DOHH2 (cell line): ENCODE data around the gene SCAPER.

Experiments used
- EZH2phosphoT487 ChIP-seq: fragments of 200-600 bp; sonication (generic); IDR thresholded peaks from 2 replicates; pipeline ENCODE4 v1.6.1; 2017; ENCODE audit warnings: borderline replicate concordance, mild to moderate bottlenecking, antibody characterized with exemption, low read length, moderate library complexity, mixed read lengths
- TF ChIP-seq, protein P1 (sequence below): fragments of 200-600 bp; sonication (generic); IDR thresholded peaks from one replicate; pipeline ENCODE4 v1.5.1; 2014; ENCODE audit warnings: antibody characterized with exemption, mild to moderate bottlenecking, low read depth, low read length; ENCODE audit not compliant: poor library complexity, severe bottlenecking

DNA sequence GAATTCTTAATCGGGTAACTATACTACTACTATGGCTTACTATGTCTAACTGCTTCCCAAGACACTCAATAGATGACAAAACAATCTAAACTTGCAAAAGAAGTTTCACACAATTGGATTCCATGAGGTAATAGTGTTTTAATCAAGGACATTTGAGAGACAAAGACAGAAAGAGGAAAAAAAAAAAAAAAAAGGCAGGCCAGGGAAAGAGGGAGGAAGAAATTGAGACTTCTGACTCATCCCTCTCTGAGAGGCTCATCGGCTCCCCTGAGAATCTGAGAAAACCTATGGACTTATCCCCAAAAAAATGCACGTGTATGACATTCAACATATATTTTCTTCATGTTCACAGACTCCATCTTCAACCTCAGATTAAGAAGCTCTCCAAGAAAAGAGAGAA is 61.0 kb downstream of the SCAPER start:
- TF ChIP-seq EZH2phosphoT487, result no peak
- TF ChIP-seq, protein P1, sequence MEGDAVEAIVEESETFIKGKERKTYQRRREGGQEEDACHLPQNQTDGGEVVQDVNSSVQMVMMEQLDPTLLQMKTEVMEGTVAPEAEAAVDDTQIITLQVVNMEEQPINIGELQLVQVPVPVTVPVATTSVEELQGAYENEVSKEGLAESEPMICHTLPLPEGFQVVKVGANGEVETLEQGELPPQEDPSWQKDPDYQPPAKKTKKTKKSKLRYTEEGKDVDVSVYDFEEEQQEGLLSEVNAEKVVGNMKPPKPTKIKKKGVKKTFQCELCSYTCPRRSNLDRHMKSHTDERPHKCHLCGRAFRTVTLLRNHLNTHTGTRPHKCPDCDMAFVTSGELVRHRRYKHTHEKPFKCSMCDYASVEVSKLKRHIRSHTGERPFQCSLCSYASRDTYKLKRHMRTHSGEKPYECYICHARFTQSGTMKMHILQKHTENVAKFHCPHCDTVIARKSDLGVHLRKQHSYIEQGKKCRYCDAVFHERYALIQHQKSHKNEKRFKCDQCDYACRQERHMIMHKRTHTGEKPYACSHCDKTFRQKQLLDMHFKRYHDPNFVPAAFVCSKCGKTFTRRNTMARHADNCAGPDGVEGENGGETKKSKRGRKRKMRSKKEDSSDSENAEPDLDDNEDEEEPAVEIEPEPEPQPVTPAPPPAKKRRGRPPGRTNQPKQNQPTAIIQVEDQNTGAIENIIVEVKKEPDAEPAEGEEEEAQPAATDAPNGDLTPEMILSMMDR, result no peak
